DOHH2 (cell line): ENCODE results near the gene GFM1.

ENCODE experiments used
- H3F3A ChIP-seq: fragments of 200-600 bp; sonication (generic), shearing (Covaris generic); 2 replicates; pipeline ENCODE4 v1.6.0; 2016; ENCODE audit warnings: antibody characterized with exemption, mild to moderate bottlenecking; ENCODE audit not compliant: control insufficient read depth, insufficient read depth
- H3K27ac ChIP-seq: fragments of 200-600 bp; sonication (generic); 2 replicates; pipeline ENCODE4 v1.5.1; 2014; ENCODE audit warnings: low read depth, mild to moderate bottlenecking, low read length, moderate library complexity
- H3K27me3 ChIP-seq: fragments of 200-600 bp; sonication (generic); 2 replicates; pipeline ENCODE4 v1.6.1; 2014; ENCODE audit warnings: mild to moderate bottlenecking, low read length, mixed read lengths; ENCODE audit not compliant: control insufficient read depth
- H3K36me3 ChIP-seq: fragments of 200-600 bp; sonication (generic); 2 replicates; pipeline ENCODE4 v1.6.1; 2014; ENCODE audit warnings: mild to moderate bottlenecking, low read length, moderate library complexity, mixed read lengths; ENCODE audit not compliant: control insufficient read depth
- H3K4me1 ChIP-seq: fragments of 200-600 bp; sonication (generic); 2 replicates; pipeline ENCODE4 v1.6.1; 2014; ENCODE audit warnings: mild to moderate bottlenecking, low read length, mixed read lengths; ENCODE audit not compliant: control insufficient read depth
- H3K4me2 ChIP-seq: fragments of 200-600 bp; sonication (generic); 2 replicates; pipeline ENCODE4 v1.6.0; 2014; ENCODE audit warnings: mild to moderate bottlenecking, low read length, moderate library complexity
- H3K4me3 ChIP-seq: fragments of 200-600 bp; sonication (generic); 2 replicates; pipeline ENCODE4 v1.5.1; 2014; ENCODE audit warnings: mild to moderate bottlenecking, low read length, mixed read lengths
- H3K79me2 ChIP-seq: fragments of 200-600 bp; sonication (generic); 2 replicates; pipeline ENCODE4 v1.6.1; 2014; ENCODE audit warnings: mild to moderate bottlenecking, low read length, mixed read lengths; ENCODE audit not compliant: control insufficient read depth
- H3K9me2 ChIP-seq: fragments of 200-600 bp; sonication (generic); replicated peaks from 2 replicates; pipeline ENCODE4 v1.6.1; 2014; ENCODE audit warnings: mild to moderate bottlenecking, low read length, mixed read lengths; ENCODE audit not compliant: control insufficient read depth
- H3K9me3 ChIP-seq: fragments of 200-600 bp; sonication (generic); 2 replicates; pipeline ENCODE4 v1.6.1; 2014; ENCODE audit warnings: antibody characterized with exemption, low read length, mixed read lengths; ENCODE audit not compliant: control insufficient read depth, insufficient read depth
- H4K20me1 ChIP-seq: fragments of 200-600 bp; sonication (generic); 2 replicates; pipeline ENCODE4 v1.6.0; 2014; ENCODE audit warnings: low read depth, mild to moderate bottlenecking, antibody characterized with exemption, low read length, moderate library complexity; ENCODE audit not compliant: control insufficient read depth, insufficient read depth
- CTCF ChIP-seq: fragments of 200-600 bp; sonication (generic); IDR thresholded peaks from one replicate; pipeline ENCODE4 v1.5.1; 2014; ENCODE audit warnings: antibody characterized with exemption, mild to moderate bottlenecking, low read depth, low read length; ENCODE audit not compliant: poor library complexity, severe bottlenecking
- EZH2phosphoT487 ChIP-seq: fragments of 200-600 bp; sonication (generic); IDR thresholded peaks from 2 replicates; pipeline ENCODE4 v1.6.1; 2017; ENCODE audit warnings: borderline replicate concordance, mild to moderate bottlenecking, antibody characterized with exemption, low read length, moderate library complexity, mixed read lengths

Gene GFM1

GRCh38 chr3:158617982-158618875 lies 26.1 kb upstream of the GFM1 start:
- no peak for TF ChIP-seq CTCF
- TF ChIP-seq EZH2phosphoT487: no peak
- no peak overlapping the region for H3K27ac ChIP-seq
- peaks cover 3% of the 10 kb centered on the region; the same call in 1 of the 2 replicates for H3K9me3 ChIP-seq
- no peaks in the 10 kb centered on the region for H3K27me3 ChIP-seq
- H3K4me3 ChIP-seq: no peak overlapping the region
- H4K20me1 ChIP-seq: no peaks in the 10 kb centered on the region
- H3K36me3 ChIP-seq: no peaks in the 10 kb centered on the region
- no peaks in the 10 kb centered on the region for H3K9me2 ChIP-seq
- no peaks in the 10 kb centered on the region for H3K4me1 ChIP-seq
- no peaks in the 10 kb centered on the region for H3K79me2 ChIP-seq
- H3F3A ChIP-seq: no peaks in the 10 kb centered on the region
- no peak overlapping the region for H3K4me2 ChIP-seq

DNA sequence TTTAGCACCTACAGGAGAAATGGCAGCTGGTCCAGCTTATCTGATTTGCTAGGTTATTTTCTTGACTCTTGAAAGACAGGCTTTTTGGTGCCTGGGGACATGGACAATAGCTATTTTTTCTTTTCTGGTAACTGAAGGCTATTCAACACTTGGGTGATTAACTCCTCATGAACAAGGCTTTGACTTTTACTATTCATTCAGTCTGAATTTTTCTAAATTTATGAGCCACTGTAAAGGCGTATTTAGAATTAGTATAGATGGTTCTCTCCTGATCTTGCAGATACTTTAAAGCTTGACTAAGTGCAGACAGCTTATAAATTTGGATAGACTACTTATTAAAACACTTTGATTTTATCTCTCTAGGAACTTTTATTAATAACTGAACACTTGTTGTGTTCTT lies 18.4 kb upstream of the GFM1 start:
- H3K4me3 ChIP-seq: no peak overlapping the region
- peaks cover 3% of the 10 kb centered on the region; the same call in 1 of the 2 replicates for H3K9me3 ChIP-seq
- no peaks in the 10 kb centered on the region for H3K27me3 ChIP-seq
- H4K20me1 ChIP-seq: no peaks in the 10 kb centered on the region
- TF ChIP-seq CTCF: no peak
- TF ChIP-seq EZH2phosphoT487: no peak
- H3K9me2 ChIP-seq: no peaks in the 10 kb centered on the region
- H3K79me2 ChIP-seq: no peaks in the 10 kb centered on the region
- H3K27ac ChIP-seq: no peak overlapping the region
- H3K4me2 ChIP-seq: no peak overlapping the region
- H3F3A ChIP-seq: no peaks in the 10 kb centered on the region
- no peaks in the 10 kb centered on the region for H3K4me1 ChIP-seq
- no peaks in the 10 kb centered on the region for H3K36me3 ChIP-seq

GRCh38 chr3:158631981-158632380 lies 12.3 kb upstream of the GFM1 start:
- Histone ChIP-seq H3K27me3 (no peaks in the 10 kb centered on the region), H3K9me2 (no peaks in the 10 kb centered on the region), H3K9me3 (no peaks in the 10 kb centered on the region), H3K36me3 (no peaks in the 10 kb centered on the region), H3K4me2 (no peak overlapping the region), H3K4me3 (no peak overlapping the region), H3K4me1 (no peaks in the 10 kb centered on the region), H3F3A (no peaks in the 10 kb centered on the region), H4K20me1 (no peaks in the 10 kb centered on the region), H3K27ac (no peak overlapping the region), H3K79me2 (no peaks in the 10 kb centered on the region)
- TF ChIP-seq CTCF: no peak
- no peak for TF ChIP-seq EZH2phosphoT487
